AG09319 (cell line): Measurements from ENCODE around the gene NEUROG3.

Experiments used
- DNase-seq: peaks from one replicate; pipeline ENCODE4 v3.0.0-alpha.2; 2010; ENCODE audit warnings: low read depth; ENCODE audit errors: extremely low read depth
- TF ChIP-seq, protein P1 (sequence below): IDR thresholded peaks from 2 replicates; pipeline ENCODE4 v1.5.1; 2011; ENCODE audit warnings: low read depth, mild to moderate bottlenecking, inconsistent platforms, low read length, moderate library complexity

The NEUROG3 gene

DNA sequence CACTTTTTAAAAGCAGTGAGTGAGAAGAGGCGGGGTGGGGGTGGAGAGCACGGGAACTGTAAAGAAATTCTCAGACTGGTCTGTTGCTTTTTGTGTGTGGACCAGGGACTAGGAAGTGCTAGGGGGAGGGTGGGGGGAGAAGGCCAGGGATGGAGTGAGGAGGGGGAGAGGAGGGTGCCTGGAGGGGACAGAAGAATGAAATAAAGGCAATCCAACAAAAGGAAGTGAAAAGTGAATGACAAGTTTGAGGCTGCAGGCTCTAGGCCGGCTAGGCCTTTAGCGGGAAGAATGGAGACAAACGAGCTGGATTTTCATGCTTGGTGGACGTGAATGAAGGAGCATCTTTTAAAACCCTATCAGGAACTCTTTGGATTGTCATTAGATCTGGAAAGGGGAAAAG is 13.7 kb downstream of the NEUROG3 start:
- TF ChIP-seq, protein P1, sequence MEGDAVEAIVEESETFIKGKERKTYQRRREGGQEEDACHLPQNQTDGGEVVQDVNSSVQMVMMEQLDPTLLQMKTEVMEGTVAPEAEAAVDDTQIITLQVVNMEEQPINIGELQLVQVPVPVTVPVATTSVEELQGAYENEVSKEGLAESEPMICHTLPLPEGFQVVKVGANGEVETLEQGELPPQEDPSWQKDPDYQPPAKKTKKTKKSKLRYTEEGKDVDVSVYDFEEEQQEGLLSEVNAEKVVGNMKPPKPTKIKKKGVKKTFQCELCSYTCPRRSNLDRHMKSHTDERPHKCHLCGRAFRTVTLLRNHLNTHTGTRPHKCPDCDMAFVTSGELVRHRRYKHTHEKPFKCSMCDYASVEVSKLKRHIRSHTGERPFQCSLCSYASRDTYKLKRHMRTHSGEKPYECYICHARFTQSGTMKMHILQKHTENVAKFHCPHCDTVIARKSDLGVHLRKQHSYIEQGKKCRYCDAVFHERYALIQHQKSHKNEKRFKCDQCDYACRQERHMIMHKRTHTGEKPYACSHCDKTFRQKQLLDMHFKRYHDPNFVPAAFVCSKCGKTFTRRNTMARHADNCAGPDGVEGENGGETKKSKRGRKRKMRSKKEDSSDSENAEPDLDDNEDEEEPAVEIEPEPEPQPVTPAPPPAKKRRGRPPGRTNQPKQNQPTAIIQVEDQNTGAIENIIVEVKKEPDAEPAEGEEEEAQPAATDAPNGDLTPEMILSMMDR: no peak
- DNase-seq: no peak

DNA sequence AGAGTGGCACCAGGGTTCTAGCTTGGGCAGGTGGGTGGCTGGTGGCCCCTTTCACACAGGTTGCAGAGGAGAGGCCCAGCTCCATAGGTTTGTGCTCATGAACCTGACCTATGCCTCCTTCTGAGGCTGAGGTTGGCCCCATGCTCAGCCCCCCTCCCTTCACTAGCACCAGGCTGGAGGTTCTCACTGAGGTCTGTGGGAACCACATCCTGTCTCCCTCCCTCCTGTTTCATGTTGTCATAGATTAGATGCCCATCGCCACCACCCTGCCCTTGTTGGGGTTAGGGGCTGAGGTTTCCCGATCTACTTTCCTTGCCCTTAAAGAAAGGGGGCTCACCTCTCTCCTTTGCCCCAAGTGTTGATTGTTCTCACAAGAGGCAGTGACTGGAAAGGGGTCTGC is 14.7 kb downstream of the NEUROG3 start:
- TF ChIP-seq, protein P1: no peak
- no peak for DNase-seq

DNA sequence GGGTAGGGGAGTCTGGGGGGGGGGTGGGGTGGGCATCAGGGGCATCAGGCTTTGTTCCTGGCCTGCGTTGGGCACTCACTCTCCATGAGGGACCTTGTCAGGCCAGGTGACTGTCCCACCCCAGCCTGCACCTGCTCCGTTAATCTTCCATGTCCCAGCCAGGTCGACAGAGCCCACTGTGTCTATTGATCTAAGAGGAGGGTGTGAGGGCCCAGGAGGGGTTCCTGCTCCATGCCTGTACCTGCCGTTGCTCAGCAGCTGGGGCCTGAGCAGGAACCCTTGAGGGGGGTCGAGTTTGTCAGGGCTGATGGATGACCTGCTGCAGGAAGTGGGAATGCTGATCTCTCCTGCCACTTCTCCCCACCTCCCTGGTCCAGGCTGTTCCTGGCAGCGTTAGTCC is 18.6 kb downstream of the NEUROG3 start:
- TF ChIP-seq, protein P1: no peak
- no peak for DNase-seq

DNA sequence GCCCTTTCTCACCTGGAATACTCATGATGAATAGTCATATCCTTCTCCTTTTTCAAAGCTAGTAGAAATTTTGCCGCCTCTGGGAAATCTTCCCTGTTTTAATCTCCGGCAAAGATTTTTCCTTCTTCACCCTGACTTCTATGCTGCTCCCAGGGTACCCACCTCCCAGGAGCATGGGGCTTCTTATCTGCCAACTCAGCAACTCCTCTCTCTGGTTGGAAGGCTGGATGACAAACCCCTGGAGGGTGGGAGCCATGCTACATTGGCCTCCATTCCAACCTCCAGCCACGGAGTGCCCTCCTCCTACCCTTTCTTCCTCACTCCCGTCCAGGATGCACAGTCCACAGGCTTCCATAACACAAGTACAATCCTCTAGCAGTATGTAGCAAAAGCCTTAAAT is 19.9 kb downstream of the NEUROG3 start:
- TF ChIP-seq, protein P1: no peak
- DNase-seq: no peak

DNA sequence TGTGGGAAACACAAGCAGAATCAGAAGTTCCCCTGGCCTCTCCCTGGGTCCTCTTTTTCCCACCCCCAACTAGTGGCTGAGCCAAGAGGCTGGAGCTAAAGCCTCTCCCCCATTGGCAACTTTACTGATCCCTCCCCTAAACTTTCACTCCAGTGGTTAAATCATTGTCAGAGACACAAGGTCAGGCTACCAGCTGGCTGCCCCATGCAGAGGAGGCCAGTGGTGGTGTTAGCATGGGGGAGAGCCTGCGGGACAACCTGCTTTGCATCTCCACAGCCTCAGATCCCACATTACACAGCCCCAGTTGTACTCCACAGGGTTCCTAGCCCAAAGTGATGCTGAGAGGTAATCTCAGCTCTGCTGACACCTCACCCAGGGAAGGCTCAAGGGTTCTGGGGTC is 21.0 kb downstream of the NEUROG3 start:
- TF ChIP-seq, protein P1: no peak
- DNase-seq: no peak

DNA sequence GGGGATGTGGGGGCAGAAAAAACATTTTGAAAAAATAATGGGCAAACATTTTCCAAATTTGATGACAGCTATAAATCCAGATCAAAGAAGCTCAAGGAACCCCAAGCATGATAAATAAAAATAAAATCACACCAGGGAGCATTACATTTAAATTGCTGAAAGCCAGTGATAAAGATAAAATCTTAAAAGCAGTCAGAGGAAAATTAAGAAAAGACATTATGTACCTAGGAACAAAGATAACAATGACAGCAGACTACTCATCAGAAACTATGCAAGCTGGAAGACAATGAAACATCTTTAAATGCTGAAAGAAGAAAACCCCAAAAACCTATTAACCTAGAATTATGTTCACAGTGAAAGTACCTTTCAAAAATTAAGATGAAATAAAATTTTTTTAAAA is 23.3 kb downstream of the NEUROG3 start:
- TF ChIP-seq, protein P1: no peak
- DNase-seq: no peak

DNA sequence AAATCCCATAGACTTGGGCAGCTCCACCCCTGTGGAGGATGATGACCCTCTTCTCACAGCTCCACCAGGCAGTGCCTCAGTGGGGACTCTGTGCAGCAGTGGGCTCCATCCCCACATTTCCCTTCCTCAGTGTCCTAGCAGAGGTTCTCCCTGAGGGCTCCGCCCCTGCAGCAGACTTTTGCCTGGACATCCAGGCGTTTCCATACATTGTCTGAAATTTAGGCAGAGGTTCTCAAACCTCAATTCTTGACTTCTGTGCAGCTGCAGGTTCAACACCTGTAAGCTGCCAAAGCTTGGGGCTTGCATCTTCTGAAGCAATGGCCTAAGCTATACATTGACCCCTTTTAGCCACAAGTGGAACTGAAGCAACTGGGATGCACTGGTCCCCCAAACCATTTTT is 31.8 kb downstream of the NEUROG3 start:
- no peak for DNase-seq
- TF ChIP-seq, protein P1: no peak

DNA sequence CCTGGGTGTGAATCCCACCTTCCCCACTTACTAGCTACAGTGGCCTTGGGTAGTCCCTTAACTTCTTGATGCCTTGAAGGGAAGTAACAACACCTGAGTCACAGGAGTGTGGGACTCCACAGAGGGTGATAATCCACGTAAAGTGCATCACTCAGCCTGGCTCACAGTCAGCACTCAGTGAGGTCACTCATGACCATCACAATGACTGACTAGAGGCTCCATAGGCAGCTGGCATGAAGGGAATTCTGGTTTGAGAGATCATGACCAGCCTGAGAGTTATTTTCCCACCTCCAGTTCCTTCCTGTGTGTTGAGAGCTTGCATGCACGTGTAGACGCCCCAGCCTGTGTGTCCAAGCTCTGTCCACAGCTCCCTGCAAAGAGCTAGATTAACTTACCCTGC is 34.8 kb downstream of the NEUROG3 start:
- no peak for DNase-seq
- TF ChIP-seq, protein P1: no peak
